GM10266 (cell line): Measurements from ENCODE around the gene MVB12A.

Experiments
- DNase-seq: peaks from one replicate; pipeline ENCODE4 v3.0.0; 2012; ENCODE audit errors: extremely low spot score
- TF ChIP-seq, protein P1 (sequence below): IDR thresholded peaks from 2 replicates; pipeline ENCODE4 v1.5.1; 2012; ENCODE audit warnings: mild to moderate bottlenecking, low read depth; ENCODE audit not compliant: control insufficient read depth, insufficient read depth; ENCODE audit errors: missing control alignments

Gene MVB12A

GRCh38 chr19:17389288-17389687 lies 30.6 kb upstream of the MVB12A start:
- TF ChIP-seq, protein P1, sequence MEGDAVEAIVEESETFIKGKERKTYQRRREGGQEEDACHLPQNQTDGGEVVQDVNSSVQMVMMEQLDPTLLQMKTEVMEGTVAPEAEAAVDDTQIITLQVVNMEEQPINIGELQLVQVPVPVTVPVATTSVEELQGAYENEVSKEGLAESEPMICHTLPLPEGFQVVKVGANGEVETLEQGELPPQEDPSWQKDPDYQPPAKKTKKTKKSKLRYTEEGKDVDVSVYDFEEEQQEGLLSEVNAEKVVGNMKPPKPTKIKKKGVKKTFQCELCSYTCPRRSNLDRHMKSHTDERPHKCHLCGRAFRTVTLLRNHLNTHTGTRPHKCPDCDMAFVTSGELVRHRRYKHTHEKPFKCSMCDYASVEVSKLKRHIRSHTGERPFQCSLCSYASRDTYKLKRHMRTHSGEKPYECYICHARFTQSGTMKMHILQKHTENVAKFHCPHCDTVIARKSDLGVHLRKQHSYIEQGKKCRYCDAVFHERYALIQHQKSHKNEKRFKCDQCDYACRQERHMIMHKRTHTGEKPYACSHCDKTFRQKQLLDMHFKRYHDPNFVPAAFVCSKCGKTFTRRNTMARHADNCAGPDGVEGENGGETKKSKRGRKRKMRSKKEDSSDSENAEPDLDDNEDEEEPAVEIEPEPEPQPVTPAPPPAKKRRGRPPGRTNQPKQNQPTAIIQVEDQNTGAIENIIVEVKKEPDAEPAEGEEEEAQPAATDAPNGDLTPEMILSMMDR: no peak
- no peak for DNase-seq

- no peak for DNase-seq
- TF ChIP-seq, protein P1: peak; percentile 27
Observed at GRCh38 chr19:17389957-17390664, 29.7 kb upstream of the MVB12A start.

GRCh38 chr19:17390665-17391370 lies 29.0 kb upstream of the MVB12A start:
- TF ChIP-seq, protein P1: peak; percentile 96
- peak; percentile 99 for DNase-seq

DNA sequence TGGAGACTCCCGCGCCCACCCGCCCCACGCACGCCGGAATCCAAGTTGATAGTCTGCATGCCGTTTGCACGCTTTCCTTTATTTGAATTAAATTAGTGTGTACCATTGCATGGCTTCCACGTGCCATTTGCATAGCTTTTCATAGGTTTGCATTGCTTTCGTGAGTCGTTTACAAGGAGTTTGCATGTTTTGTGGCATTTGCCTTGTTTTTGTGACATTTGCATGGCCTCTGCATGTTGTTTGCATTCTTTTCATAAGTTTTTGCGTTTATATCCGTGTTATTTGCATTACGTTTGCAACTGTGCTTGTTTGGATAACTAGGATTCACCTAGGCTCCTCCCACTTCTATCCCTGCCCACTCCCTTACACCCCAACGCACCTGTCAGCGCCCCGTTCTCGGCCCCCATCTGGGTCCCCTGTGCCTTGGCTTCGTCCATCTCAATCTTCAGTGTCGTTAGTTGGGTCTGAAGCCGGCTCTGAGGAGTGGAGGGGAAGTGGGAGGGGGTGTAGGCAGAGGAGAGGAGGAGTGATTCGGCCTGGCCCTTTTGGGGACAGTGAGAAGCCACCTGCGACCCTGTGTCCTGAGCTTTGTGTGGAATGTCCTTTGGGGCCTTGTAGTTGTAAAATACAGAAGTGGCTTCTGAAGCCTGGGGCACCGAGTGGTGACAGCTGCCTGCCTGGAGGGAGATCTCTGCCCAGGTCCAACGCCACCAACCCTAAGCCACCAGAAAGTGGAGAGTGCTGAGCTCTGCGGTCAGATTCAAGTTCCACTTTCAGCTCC lies 28.3 kb upstream of the MVB12A start:
- DNase-seq: no peak
- TF ChIP-seq, protein P1: no peak

DNA sequence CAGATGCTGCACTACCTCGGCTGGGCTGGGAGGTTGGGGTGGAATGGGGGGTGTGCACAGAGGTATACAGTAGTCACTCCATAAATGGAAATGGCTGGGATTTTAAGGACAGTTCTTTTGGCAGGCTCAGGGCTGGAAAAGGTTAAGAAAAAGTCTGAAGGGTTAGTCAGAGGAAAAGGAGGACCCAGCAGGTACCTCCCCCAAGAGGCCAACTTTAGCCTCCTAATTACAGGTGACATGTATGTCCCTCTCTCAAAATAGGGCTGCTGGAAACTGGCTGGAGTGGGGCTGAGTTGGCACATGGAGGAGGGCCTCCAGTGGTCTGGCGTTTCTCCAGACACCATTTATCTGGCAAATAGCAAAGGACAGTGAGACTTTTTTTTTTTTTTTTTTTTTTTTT lies 26.8 kb upstream of the MVB12A start:
- TF ChIP-seq, protein P1: no peak
- DNase-seq: no peak

- no peak for DNase-seq
- TF ChIP-seq, protein P1: no peak
Observed at GRCh38 chr19:17393914-17394313, 25.9 kb upstream of the MVB12A start, which contains the start of gene CCDC194. Gene CCDC194, minus strand, starts transcription at chr19:17394196. Its CDS starts 38 bp downstream, at chr19:17394158.
